GM10248 (cell line): Measurements from ENCODE around the gene CA6.
"Not testable (repeated sequence)": the region's sequence is repeated elsewhere in the genome, so short reads cannot be mapped to it uniquely, and the experiment has no call there.

Experiments used
- CTCF ChIA-PET: fragments of 300-600 bp; sonication (Branson Sonifier 250); formaldehyde crosslinking; extraction: SDS; loops from one replicate; lab custom pipeline; 2021; ENCODE audit warnings: antibody characterized with exemption; lab: Yijun Ruan, JAX
- POLR2A ChIA-PET: fragments of 350-650 bp; sonication (Branson Sonifier 250); formaldehyde crosslinking; extraction: SDS; loops from one replicate; lab custom pipeline; 2020; ENCODE audit warnings: antibody characterized with exemption; lab: Yijun Ruan, JAX
- DNase-seq: peaks from one replicate; pipeline ENCODE4 v3.0.0; 2012; ENCODE audit errors: extremely low spot score
- CTCF ChIP-seq: IDR thresholded peaks from 2 replicates; pipeline ENCODE4 v1.5.1; 2012; ENCODE audit warnings: mild to moderate bottlenecking, low read depth; ENCODE audit errors: extremely low read depth, missing control alignments, control extremely low read depth

The CA6 gene

GRCh38 chr1:8992936-8993687 is 47.4 kb downstream of the CA6 start:
- ChIA-PET CTCF (interaction anchor here (1.8 kb wide), 1 partner anchor 12 kb away, joined by 8 read pairs; no protein-coding TSS in a partner anchor), POLR2A (no interaction called here)
- DNase-seq: no peak
- no peak for TF ChIP-seq CTCF

- DNase-seq, POLR2A ChIA-PET: not testable (repeated sequence)
- CTCF ChIA-PET: interaction anchor here (1.8 to 2.6 kb wide), 2 partner anchors 11 kb away, joined by 8 to 11 read pairs; no protein-coding TSS in a partner anchor
Measured at GRCh38 chr1:8993962-8994675, 48.5 kb downstream of the CA6 start.

GRCh38 chr1:9001534-9002214 is 56.0 kb downstream of the CA6 start:
- DNase-seq, POLR2A ChIA-PET: not testable (repeated sequence)
- CTCF ChIA-PET: interaction anchor here (1.5 to 1.6 kb wide), 2 partner anchors 8 to 12 kb away, joined by 3 to 4 read pairs; no protein-coding TSS in a partner anchor

GRCh38 chr1:9002215-9002560 is 56.5 kb downstream of the CA6 start:
- DNase-seq, POLR2A ChIA-PET: not testable (repeated sequence)
- CTCF ChIA-PET: interaction anchor here (1.3 to 4.4 kb wide), 3 partner anchors 13 to 109 kb away, joined by 3 to 85 read pairs (median 48); no protein-coding TSS in a partner anchor

- CTCF ChIA-PET: interaction anchor here (0.6 to 9.1 kb wide), 40 partner anchors 9 to 1336 kb away, joined by 3 to 85 read pairs (median 6); partner anchors contain the start of gene SLC2A7
- TF ChIP-seq CTCF: no peak
- POLR2A ChIA-PET: no interaction called here
- no peak for DNase-seq
Measured at GRCh38 chr1:9004031-9004699, 58.5 kb downstream of the CA6 start.

GRCh38 chr1:9004700-9005394 is 59.2 kb downstream of the CA6 start:
- ChIA-PET CTCF (interaction anchor here (0.6 to 9.1 kb wide), 85 partner anchors 8 to 1336 kb away, joined by 3 to 85 read pairs (median 4); partner anchors contain the start of genes GPR157, H6PD and SLC2A7), POLR2A (interaction anchor here (0.6 to 0.7 kb wide), 2 partner anchors 343 to 582 kb away, joined by 3 to 4 read pairs; no protein-coding TSS in a partner anchor)
- peak; percentile 91 for DNase-seq
- TF ChIP-seq CTCF: peak; percentile 93

GRCh38 chr1:9005395-9005708 is 59.7 kb downstream of the CA6 start:
- POLR2A ChIA-PET: interaction anchor here (0.6 to 0.7 kb wide), 2 partner anchors 343 to 581 kb away, joined by 3 to 4 read pairs; no protein-coding TSS in a partner anchor
- CTCF ChIA-PET: interaction anchor here (0.7 to 9.1 kb wide), 69 partner anchors 7 to 486 kb away, joined by 3 to 85 read pairs (median 5); partner anchors contain the start of genes GPR157, H6PD and SLC2A7
- DNase-seq: no peak
- no peak for TF ChIP-seq CTCF
